Gastroesophageal sphincter (tissue), 4 donors: Measurements from ENCODE around the gene SLC25A48. TPM values are rescaled to one million over a fixed set of nuclear protein-coding genes. Genes with fewer than 3 reads are reported as not detected.

Source experiments
- ATAC-seq: fragments of 150-250 bp; one replicate; pipeline ENCODE4 v1.9.1; 2016; ENCODE audit warnings: mild to moderate bottlenecking, moderate library complexity
- H3K27ac ChIP-seq, 4 donors: fragments of 200-600 bp; sonication (generic) in 3 of 4; 1 replicate in 3 of 4; 2 replicates in 1 of 4; pipeline ENCODE4 v1.5.1; 2016 to 2019
- H3K27me3 ChIP-seq: fragments of 200-600 bp; sonication (generic); one replicate; pipeline ENCODE4 v1.5.1; 2019
- H3K36me3 ChIP-seq, 2 donors: fragments of 200-600 bp; sonication (generic); one replicate each; pipeline ENCODE4 v1.5.1; 2019; ENCODE audit warnings: control low read depth in 1 of 2
- H3K4me1 ChIP-seq, 3 donors: fragments of 200-600 bp; sonication (generic); 1 replicate in 2 of 3; 2 replicates in 1 of 3; pipeline ENCODE4 v1.5.1; 2016 to 2019; ENCODE audit warnings: control low read depth in 2 of 3
- H3K4me3 ChIP-seq, 2 donors: fragments of 200-600 bp; sonication (generic); one replicate each; pipeline ENCODE4 v1.5.1; 2019; ENCODE audit warnings: mild to moderate bottlenecking in 1 of 2, moderate library complexity in 1 of 2
- H3K9me3 ChIP-seq, 3 donors: fragments of 200-600 bp; sonication (generic); one replicate each; pipeline ENCODE4 v1.5.1; 2017 to 2019; ENCODE audit warnings: control low read depth in 2 of 3
- EP300 ChIP-seq: sonication (generic); formaldehyde crosslinking; IDR thresholded peaks from one replicate; pipeline ENCODE4 v1.6.1; 2017; ENCODE audit warnings: antibody characterized with exemption, mild to moderate bottlenecking
- POLR2A ChIP-seq, 2 donors: fragments of 450-650 bp; IDR thresholded peaks; one replicate each; pipeline ENCODE4 v1.6.1; 2017; ENCODE audit warnings: antibody characterized with exemption in 2 of 2, mild to moderate bottlenecking in 2 of 2, moderate library complexity in 1 of 2
- POLR2AphosphoS5 ChIP-seq: sonication (generic); formaldehyde crosslinking; IDR thresholded peaks from one replicate; pipeline ENCODE4 v1.6.1; 2017; ENCODE audit warnings: antibody characterized with exemption
- WGBS, 2 donors: methylation state at CpG; one replicate each; pipeline ENCODE4 v1.1.5; 2018; ENCODE audit warnings: low coverage in 1 of 2; 5-methylcytosine and 5-hydroxymethylcytosine counted together
- total RNA-seq, 4 donors: library from RNA; depleted of rRNA; stranded (reverse); fragments of >200 nt; gene quantifications; one replicate each; pipeline ENCODE4 v1.1.0, GENCODE V29; 2016
- TF ChIP-seq, protein P1 (sequence below), 4 experiments: fragments of 200-600 bp in 2 of 4; fragments of 450-650 bp in 2 of 4; sonication (generic) in 1 of 4; IDR thresholded peaks; one replicate each; pipeline ENCODE4 v1.5.1; 2017 to 2019; ENCODE audit warnings: antibody characterized with exemption in 4 of 4, mild to moderate bottlenecking in 2 of 4, moderate library complexity in 2 of 4

The SLC25A48 gene
- total RNA-seq, 4 donors from 2014 or later, result 0.27 TPM; not detected in 3

GRCh38 chr5:135829179-135829578 lies 5.3 kb upstream of the SLC25A48 start:
- H3K27me3 ChIP-seq, result peaks cover 43% of the 10 kb centered on the region
- H3K36me3 ChIP-seq, result no peaks in the 10 kb centered on the region
- TF ChIP-seq POLR2A (IDR thresholded peaks at IDR 0.05) (no peak), POLR2AphosphoS5 (no peak), EP300 (no peak)
- TF ChIP-seq, protein P1, sequence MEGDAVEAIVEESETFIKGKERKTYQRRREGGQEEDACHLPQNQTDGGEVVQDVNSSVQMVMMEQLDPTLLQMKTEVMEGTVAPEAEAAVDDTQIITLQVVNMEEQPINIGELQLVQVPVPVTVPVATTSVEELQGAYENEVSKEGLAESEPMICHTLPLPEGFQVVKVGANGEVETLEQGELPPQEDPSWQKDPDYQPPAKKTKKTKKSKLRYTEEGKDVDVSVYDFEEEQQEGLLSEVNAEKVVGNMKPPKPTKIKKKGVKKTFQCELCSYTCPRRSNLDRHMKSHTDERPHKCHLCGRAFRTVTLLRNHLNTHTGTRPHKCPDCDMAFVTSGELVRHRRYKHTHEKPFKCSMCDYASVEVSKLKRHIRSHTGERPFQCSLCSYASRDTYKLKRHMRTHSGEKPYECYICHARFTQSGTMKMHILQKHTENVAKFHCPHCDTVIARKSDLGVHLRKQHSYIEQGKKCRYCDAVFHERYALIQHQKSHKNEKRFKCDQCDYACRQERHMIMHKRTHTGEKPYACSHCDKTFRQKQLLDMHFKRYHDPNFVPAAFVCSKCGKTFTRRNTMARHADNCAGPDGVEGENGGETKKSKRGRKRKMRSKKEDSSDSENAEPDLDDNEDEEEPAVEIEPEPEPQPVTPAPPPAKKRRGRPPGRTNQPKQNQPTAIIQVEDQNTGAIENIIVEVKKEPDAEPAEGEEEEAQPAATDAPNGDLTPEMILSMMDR (IDR thresholded peaks at IDR 0.05), result no peak
- no peak overlapping the region for H3K27ac ChIP-seq
- peaks cover 0 to 11% (median 0%) of the 10 kb centered on the region in 3 donors for H3K4me1 ChIP-seq
- whole genome bisulfite sequencing, 2 donors, result 79% methylated on average over 6 of the region's 7 CpGs; no CpG with 5 or more reads in 1 of the 2 donors
- ATAC-seq, result no peak
- no peaks in the 10 kb centered on the region for H3K9me3 ChIP-seq
- no peak overlapping the region for H3K4me3 ChIP-seq

GRCh38 chr5:135829681-135830383 lies 4.6 kb upstream of the SLC25A48 start:
- TF ChIP-seq, protein P1 (IDR thresholded peaks at IDR 0.05), result peak in 3 of 4 experiments; percentile 48 to 75 (median 56)
- TF ChIP-seq EP300 (no peak), POLR2AphosphoS5 (no peak), POLR2A (IDR thresholded peaks at IDR 0.05) (no peak)
- Histone ChIP-seq H3K27ac (no peak overlapping the region), H3K4me1 (peaks cover 0 to 17% (median 5%) of the 10 kb centered on the region in 3 donors), H3K4me3 (no peak overlapping the region), H3K9me3 (no peaks in the 10 kb centered on the region), H3K27me3 (peaks cover 49% of the 10 kb centered on the region), H3K36me3 (no peaks in the 10 kb centered on the region)
- peak; percentile 42 for ATAC-seq
- WGBS, 2 donors, result 27 to 44% methylated on average over 2 to 11 of the region's 19 CpGs

GRCh38 chr5:135830384-135830700 lies 4.1 kb upstream of the SLC25A48 start:
- ATAC-seq, result no peak
- Histone ChIP-seq H3K27me3 (peaks cover 54% of the 10 kb centered on the region), H3K4me1 (peaks cover 0 to 22% (median 9%) of the 10 kb centered on the region in 3 donors), H3K9me3 (no peaks in the 10 kb centered on the region), H3K36me3 (no peaks in the 10 kb centered on the region), H3K27ac (no peak overlapping the region), H3K4me3 (no peak overlapping the region)
- WGBS, 2 donors, result 58 to 80% methylated on average over 1 to 3 of the region's 3 CpGs
- TF ChIP-seq POLR2AphosphoS5 (no peak), EP300 (no peak), POLR2A (IDR thresholded peaks at IDR 0.05) (no peak)
- TF ChIP-seq, protein P1 (IDR thresholded peaks at IDR 0.05), result no peak

DNA sequence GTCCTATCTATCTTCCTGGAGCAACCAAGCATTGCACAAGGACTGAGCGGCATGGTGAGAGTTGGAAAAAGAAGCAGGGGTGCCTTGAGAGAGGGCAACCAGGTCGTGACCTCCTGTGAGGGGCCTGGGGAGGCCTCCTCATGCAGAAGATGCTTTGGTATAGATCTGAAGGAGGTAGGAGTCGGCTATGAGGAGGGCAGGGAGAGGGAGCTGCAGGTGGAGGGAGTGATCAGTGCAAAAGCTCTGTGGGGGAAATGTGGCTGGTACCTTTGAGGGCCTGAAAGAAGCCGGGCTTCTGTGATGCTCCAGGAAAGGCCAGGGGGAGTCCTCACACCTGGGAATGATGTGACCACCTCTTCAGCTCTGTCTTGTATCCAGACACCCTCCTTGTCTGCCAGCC lies 3.6 kb upstream of the SLC25A48 start:
- 35 to 84% methylated on average over 2 of the region's 4 CpGs for WGBS, 2 donors
- ATAC-seq, result no peak
- no peak overlapping the region for H3K27ac ChIP-seq
- H3K4me3 ChIP-seq, result no peak overlapping the region
- TF ChIP-seq POLR2AphosphoS5 (no peak), POLR2A (IDR thresholded peaks at IDR 0.05) (no peak), EP300 (no peak)
- TF ChIP-seq, protein P1 (IDR thresholded peaks at IDR 0.05), result no peak
- H3K9me3 ChIP-seq, result no peaks in the 10 kb centered on the region
- peaks cover 0 to 23% (median 9%) of the 10 kb centered on the region in 3 donors for H3K4me1 ChIP-seq
- H3K27me3 ChIP-seq, result peaks cover 60% of the 10 kb centered on the region
- H3K36me3 ChIP-seq, result no peaks in the 10 kb centered on the region

GRCh38 chr5:135831439-135831838 lies 3.0 kb upstream of the SLC25A48 start:
- no peak for ATAC-seq
- no peak overlapping the region for H3K27ac ChIP-seq
- H3K4me1 ChIP-seq, result peaks cover 0 to 23% (median 9%) of the 10 kb centered on the region in 3 donors
- H3K4me3 ChIP-seq, result no peak overlapping the region
- no peaks in the 10 kb centered on the region for H3K9me3 ChIP-seq
- WGBS, 2 donors, result 89 to 100% methylated on average over 1 of the region's 1 CpG
- H3K36me3 ChIP-seq, result no peaks in the 10 kb centered on the region
- H3K27me3 ChIP-seq, result peaks cover 61% of the 10 kb centered on the region
- TF ChIP-seq POLR2A (IDR thresholded peaks at IDR 0.05), result no peak
- TF ChIP-seq POLR2AphosphoS5, result no peak
- no peak for TF ChIP-seq EP300
- TF ChIP-seq, protein P1 (IDR thresholded peaks at IDR 0.05), result no peak
